HepG2 (cell line): Measurements from ENCODE around the gene SLC34A3. TPM values are rescaled to one million over a fixed set of nuclear protein-coding genes. Genes with fewer than 3 reads are reported as not detected.

Experiments
- FIP1L1 ChIP-seq: fragments of 200-400 bp; formaldehyde crosslinking; IDR thresholded peaks from 2 replicates; pipeline ENCODE4 v1.6.1; 2018; ENCODE audit warnings: low read depth, mild to moderate bottlenecking, low read length, moderate library complexity, borderline replicate concordance; ENCODE audit not compliant: insufficient read depth
- MED8 ChIP-seq: sonication (generic); formaldehyde crosslinking; IDR thresholded peaks from 2 replicates; pipeline ENCODE4 v1.8.1; 2023; ENCODE audit warnings: mild to moderate bottlenecking, missing genetic modification reagents; ENCODE audit not compliant: insufficient replicate concordance
- RXRA ChIP-seq: sonication (generic); formaldehyde crosslinking; IDR thresholded peaks from 2 replicates; pipeline ENCODE4 v1.5.1; 2020; ENCODE audit warnings: missing genetic modification reagents
- SMARCC2 ChIP-seq: fragments of 450-650 bp; IDR thresholded peaks from 2 replicates; pipeline ENCODE4 v1.6.1; 2017; ENCODE audit warnings: antibody characterized with exemption, mild to moderate bottlenecking
- ZMYM4 ChIP-seq: sonication (generic); formaldehyde crosslinking; IDR thresholded peaks from 2 replicates; pipeline ENCODE4 v1.8.1; 2023; ENCODE audit warnings: mild to moderate bottlenecking, missing genetic modification reagents
- ZNF451 ChIP-seq: sonication (generic); formaldehyde crosslinking; IDR thresholded peaks from 2 replicates; pipeline ENCODE4 v1.5.0; 2020; ENCODE audit warnings: mild to moderate bottlenecking, missing genetic modification reagents
- ZNF572 ChIP-seq: sonication (generic); formaldehyde crosslinking; IDR thresholded peaks from 2 replicates; pipeline ENCODE4 v1.5.1; 2020; ENCODE audit warnings: mild to moderate bottlenecking, missing genetic modification reagents
- polyA plus RNA-seq, 8 experiments: library from polyadenylated mRNA; depleted of rRNA in 3 of 8; stranded (reverse) in 7 of 8; unstranded in 1 of 8; fragments of >200 nt; fragmentation: Illumina TruSeq in 4 of 8; extraction: Trizol in 4 of 8; gene quantifications; 2 replicates each; pipeline versions ENCODE4 v1.2.1 to v1.2.3, GENCODE V29; 2011 to 2016; ENCODE audit warnings: low read depth in 4 of 8, missing spikeins in 1 of 8, mixed read lengths in 1 of 8; ENCODE audit not compliant: insufficient read depth in 1 of 8
- total RNA-seq, 5 experiments: library from RNA; depleted of rRNA; stranded (reverse); fragments of >200 nt; fragmentation: Illumina TruSeq; extraction: Trizol; gene quantifications; 2 replicates each; pipeline ENCODE4 v1.2.3, GENCODE V29; 2016; ENCODE audit warnings: low read depth in 1 of 5
- TF ChIP-seq, protein P1 (sequence below): sonication (generic); formaldehyde crosslinking; IDR thresholded peaks from 2 replicates; pipeline ENCODE4 v1.4.0; 2020; ENCODE audit warnings: missing genetic modification reagents, mild to moderate bottlenecking, borderline replicate concordance
- TF ChIP-seq, protein P2 (sequence below): sonication (generic); formaldehyde crosslinking; IDR thresholded peaks from 2 replicates; pipeline ENCODE4 v1.5.0; 2020; ENCODE audit warnings: mild to moderate bottlenecking, missing genetic modification reagents, moderate library complexity
- TF ChIP-seq, protein P3 (sequence below): sonication (generic); formaldehyde crosslinking; IDR thresholded peaks from 2 replicates; pipeline ENCODE4 v1.4.0; 2020; ENCODE audit warnings: mild to moderate bottlenecking, missing genetic modification reagents
- TF ChIP-seq, protein P4 (sequence below): sonication (generic); formaldehyde crosslinking; IDR thresholded peaks from 2 replicates; pipeline ENCODE4 v1.4.0; 2020; ENCODE audit warnings: low read depth, missing genetic modification reagents
- TF ChIP-seq, protein P5 (sequence below): sonication (generic); formaldehyde crosslinking; IDR thresholded peaks from 2 replicates; pipeline ENCODE4 v1.5.0; 2020; ENCODE audit warnings: mild to moderate bottlenecking, missing genetic modification reagents
- TF ChIP-seq, protein P6 (sequence below): conservative IDR thresholded peaks from 2 replicates; pipeline ENCODE4 v1.6.1; 2018; ENCODE audit warnings: missing genetic modification reagents

The SLC34A3 gene
- total and polyA plus RNA-seq, 2 of the 13 experiments (the other 11 are each of a cell fraction or from before 2014, with no cell fraction given), result 0.07 to 1.0 TPM

DNA sequence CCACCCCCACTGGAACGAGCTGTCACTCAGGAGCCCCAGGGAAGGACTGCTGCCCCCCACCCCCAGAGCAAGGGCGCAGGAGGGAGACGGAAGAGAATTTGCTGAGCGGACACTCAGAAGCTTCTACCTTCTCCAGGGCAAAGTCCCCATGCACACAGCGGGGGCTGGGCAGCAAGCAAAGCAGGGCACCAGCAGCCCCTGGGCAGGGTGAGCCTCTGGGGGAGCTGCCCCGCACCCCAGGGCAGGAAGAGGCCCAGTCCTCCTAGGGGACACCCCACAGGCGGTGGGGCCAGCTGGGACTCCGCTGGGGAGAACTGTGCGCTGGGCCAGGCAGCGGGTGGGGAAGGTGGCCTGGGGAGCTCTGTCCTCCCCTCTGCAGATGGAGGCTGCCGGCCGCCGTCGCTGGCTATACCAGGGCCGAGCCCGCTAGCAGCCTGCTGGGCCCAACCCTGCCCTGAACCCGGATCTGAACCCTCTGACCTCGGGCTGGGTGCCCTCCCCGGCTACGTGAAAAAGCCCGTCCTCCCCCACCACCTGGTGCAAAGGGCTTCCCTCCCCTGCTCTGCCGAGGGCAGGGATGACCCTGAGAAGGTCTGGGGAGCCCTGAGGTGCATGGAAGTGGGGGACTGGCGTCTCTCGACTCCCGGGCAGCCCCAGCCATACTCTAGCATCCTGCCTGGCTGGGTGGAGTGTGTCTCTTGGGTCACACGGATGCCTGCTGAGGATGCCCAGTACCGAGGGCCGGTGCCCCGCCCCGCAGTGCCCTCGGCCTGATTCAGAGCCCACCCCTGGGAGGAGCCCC lies 597 bp upstream of the SLC34A3 start (continued):
- TF ChIP-seq, protein P1, sequence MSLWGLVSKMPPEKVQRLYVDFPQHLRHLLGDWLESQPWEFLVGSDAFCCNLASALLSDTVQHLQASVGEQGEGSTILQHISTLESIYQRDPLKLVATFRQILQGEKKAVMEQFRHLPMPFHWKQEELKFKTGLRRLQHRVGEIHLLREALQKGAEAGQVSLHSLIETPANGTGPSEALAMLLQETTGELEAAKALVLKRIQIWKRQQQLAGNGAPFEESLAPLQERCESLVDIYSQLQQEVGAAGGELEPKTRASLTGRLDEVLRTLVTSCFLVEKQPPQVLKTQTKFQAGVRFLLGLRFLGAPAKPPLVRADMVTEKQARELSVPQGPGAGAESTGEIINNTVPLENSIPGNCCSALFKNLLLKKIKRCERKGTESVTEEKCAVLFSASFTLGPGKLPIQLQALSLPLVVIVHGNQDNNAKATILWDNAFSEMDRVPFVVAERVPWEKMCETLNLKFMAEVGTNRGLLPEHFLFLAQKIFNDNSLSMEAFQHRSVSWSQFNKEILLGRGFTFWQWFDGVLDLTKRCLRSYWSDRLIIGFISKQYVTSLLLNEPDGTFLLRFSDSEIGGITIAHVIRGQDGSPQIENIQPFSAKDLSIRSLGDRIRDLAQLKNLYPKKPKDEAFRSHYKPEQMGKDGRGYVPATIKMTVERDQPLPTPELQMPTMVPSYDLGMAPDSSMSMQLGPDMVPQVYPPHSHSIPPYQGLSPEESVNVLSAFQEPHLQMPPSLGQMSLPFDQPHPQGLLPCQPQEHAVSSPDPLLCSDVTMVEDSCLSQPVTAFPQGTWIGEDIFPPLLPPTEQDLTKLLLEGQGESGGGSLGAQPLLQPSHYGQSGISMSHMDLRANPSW (CRISPR knock-in tag), result peak; percentile 91; the same call in 1 of the 2 replicates
- TF ChIP-seq ZNF572 (CRISPR knock-in tag) (0 out of 2 replicates have a peak, but pooled peaks have one; percentile 81), RXRA (CRISPR knock-in tag) (peak; percentile 83), ZMYM4 (CRISPR knock-in tag) (0 out of 2 replicates have a peak, but pooled peaks have one; percentile 19), ZNF451 (CRISPR knock-in tag) (peak; percentile 63; the same call in 1 of the 2 replicates), SMARCC2 (no peak), MED8 (CRISPR knock-in tag) (no peak), FIP1L1 (no peak)
- TF ChIP-seq, protein P2, sequence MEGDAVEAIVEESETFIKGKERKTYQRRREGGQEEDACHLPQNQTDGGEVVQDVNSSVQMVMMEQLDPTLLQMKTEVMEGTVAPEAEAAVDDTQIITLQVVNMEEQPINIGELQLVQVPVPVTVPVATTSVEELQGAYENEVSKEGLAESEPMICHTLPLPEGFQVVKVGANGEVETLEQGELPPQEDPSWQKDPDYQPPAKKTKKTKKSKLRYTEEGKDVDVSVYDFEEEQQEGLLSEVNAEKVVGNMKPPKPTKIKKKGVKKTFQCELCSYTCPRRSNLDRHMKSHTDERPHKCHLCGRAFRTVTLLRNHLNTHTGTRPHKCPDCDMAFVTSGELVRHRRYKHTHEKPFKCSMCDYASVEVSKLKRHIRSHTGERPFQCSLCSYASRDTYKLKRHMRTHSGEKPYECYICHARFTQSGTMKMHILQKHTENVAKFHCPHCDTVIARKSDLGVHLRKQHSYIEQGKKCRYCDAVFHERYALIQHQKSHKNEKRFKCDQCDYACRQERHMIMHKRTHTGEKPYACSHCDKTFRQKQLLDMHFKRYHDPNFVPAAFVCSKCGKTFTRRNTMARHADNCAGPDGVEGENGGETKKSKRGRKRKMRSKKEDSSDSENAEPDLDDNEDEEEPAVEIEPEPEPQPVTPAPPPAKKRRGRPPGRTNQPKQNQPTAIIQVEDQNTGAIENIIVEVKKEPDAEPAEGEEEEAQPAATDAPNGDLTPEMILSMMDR (CRISPR knock-in tag), result peak; percentile 20; the same call in 1 of the 2 replicates
- TF ChIP-seq, protein P3, sequence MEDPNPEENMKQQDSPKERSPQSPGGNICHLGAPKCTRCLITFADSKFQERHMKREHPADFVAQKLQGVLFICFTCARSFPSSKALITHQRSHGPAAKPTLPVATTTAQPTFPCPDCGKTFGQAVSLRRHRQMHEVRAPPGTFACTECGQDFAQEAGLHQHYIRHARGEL (CRISPR knock-in tag), result no peak
- TF ChIP-seq, protein P4, sequence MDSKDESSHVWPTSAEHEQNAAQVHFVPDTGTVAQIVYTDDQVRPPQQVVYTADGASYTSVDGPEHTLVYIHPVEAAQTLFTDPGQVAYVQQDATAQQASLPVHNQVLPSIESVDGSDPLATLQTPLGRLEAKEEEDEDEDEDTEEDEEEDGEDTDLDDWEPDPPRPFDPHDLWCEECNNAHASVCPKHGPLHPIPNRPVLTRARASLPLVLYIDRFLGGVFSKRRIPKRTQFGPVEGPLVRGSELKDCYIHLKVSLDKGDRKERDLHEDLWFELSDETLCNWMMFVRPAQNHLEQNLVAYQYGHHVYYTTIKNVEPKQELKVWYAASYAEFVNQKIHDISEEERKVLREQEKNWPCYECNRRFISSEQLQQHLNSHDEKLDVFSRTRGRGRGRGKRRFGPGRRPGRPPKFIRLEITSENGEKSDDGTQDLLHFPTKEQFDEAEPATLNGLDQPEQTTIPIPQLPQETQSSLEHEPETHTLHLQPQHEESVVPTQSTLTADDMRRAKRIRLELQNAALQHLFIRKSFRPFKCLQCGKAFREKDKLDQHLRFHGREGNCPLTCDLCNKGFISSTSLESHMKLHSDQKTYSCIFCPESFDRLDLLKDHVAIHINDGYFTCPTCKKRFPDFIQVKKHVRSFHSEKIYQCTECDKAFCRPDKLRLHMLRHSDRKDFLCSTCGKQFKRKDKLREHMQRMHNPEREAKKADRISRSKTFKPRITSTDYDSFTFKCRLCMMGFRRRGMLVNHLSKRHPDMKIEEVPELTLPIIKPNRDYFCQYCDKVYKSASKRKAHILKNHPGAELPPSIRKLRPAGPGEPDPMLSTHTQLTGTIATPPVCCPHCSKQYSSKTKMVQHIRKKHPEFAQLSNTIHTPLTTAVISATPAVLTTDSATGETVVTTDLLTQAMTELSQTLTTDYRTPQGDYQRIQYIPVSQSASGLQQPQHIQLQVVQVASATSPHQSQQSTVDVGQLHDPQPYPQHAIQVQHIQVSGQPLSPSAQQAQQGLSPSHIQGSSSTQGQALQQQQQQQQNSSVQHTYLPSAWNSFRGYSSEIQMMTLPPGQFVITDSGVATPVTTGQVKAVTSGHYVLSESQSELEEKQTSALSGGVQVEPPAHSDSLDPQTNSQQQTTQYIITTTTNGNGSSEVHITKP (CRISPR knock-in tag), result peak; percentile 91
- TF ChIP-seq, protein P5, sequence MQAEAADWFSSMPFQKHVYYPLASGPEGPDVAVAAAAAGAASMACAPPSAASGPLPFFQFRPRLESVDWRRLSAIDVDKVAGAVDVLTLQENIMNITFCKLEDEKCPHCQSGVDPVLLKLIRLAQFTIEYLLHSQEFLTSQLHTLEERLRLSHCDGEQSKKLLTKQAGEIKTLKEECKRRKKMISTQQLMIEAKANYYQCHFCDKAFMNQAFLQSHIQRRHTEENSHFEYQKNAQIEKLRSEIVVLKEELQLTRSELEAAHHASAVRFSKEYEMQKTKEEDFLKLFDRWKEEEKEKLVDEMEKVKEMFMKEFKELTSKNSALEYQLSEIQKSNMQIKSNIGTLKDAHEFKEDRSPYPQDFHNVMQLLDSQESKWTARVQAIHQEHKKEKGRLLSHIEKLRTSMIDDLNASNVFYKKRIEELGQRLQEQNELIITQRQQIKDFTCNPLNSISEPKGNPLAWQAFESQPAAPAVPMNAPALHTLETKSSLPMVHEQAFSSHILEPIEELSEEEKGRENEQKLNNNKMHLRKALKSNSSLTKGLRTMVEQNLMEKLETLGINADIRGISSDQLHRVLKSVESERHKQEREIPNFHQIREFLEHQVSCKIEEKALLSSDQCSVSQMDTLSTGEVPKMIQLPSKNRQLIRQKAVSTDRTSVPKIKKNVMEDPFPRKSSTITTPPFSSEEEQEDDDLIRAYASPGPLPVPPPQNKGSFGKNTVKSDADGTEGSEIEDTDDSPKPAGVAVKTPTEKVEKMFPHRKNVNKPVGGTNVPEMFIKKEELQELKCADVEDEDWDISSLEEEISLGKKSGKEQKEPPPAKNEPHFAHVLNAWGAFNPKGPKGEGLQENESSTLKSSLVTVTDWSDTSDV (CRISPR knock-in tag), result peak; percentile 72; the same call in 1 of the 2 replicates
- TF ChIP-seq, protein P6, sequence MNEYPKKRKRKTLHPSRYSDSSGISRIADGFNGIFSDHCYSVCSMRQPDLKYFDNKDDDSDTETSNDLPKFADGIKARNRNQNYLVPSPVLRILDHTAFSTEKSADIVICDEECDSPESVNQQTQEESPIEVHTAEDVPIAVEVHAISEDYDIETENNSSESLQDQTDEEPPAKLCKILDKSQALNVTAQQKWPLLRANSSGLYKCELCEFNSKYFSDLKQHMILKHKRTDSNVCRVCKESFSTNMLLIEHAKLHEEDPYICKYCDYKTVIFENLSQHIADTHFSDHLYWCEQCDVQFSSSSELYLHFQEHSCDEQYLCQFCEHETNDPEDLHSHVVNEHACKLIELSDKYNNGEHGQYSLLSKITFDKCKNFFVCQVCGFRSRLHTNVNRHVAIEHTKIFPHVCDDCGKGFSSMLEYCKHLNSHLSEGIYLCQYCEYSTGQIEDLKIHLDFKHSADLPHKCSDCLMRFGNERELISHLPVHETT (CRISPR knock-in tag), result peak; percentile 41; the same call in 1 of the 2 replicates
